GM04503 (cell line): ENCODE data around the gene CDH16.
"Not testable (repeated sequence)": the region's sequence is repeated elsewhere in the genome, so short reads cannot be mapped to it uniquely, and the experiment has no call there.

Experiments used
- DNase-seq: peaks from one replicate; pipeline ENCODE4 v3.0.0-alpha.2; 2012; ENCODE audit warnings: low read depth

CDH16 gene

DNA sequence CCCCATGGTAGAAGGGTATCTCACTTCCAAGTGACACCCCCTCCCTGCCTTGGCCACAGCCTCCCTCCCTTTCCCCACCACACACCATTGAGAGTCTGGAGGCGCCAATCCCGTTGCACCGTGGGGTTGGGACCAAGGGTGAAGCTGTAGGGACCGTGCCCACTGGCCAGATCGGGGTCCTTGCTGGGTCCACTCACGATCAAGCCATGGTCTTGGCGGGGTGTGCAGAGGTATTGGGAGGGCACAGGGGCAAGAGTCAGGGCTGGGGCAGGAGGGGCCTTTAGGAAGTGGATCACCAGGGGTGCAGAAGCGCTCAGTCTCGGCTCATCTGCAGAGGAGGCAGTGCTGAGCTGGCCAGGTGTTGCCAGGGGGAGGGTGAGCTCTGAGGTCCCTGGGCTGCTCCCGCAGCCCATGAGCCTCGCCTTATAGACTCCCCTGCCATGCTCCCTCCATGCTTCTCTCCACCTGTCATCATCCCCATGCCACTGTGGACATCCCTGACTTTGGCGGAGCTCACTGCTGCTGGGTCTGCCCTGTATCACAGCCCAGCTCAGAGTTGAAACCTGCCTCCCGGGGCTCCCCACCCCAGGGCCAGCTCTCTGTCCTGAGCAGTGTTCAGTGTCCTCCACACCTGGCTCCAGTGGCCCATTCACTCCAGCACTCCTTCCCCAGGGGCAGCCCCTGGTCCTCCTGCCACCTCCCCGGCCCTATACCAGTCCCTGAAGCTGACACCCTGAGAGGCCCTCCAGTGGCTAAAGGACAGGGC is 8.3 kb downstream of the CDH16 start:
- no peak for DNase-seq

- no peak for DNase-seq
Observed at GRCh38 chr16:66908762-66909559, 9.7 kb downstream of the CDH16 start.

- DNase-seq = no peak
Observed at GRCh38 chr16:66908116-66908515, 10.6 kb downstream of the CDH16 start.

- DNase-seq = no peak
Observed at GRCh38 chr16:66906916-66907836, 11.5 kb downstream of the CDH16 start.

DNA sequence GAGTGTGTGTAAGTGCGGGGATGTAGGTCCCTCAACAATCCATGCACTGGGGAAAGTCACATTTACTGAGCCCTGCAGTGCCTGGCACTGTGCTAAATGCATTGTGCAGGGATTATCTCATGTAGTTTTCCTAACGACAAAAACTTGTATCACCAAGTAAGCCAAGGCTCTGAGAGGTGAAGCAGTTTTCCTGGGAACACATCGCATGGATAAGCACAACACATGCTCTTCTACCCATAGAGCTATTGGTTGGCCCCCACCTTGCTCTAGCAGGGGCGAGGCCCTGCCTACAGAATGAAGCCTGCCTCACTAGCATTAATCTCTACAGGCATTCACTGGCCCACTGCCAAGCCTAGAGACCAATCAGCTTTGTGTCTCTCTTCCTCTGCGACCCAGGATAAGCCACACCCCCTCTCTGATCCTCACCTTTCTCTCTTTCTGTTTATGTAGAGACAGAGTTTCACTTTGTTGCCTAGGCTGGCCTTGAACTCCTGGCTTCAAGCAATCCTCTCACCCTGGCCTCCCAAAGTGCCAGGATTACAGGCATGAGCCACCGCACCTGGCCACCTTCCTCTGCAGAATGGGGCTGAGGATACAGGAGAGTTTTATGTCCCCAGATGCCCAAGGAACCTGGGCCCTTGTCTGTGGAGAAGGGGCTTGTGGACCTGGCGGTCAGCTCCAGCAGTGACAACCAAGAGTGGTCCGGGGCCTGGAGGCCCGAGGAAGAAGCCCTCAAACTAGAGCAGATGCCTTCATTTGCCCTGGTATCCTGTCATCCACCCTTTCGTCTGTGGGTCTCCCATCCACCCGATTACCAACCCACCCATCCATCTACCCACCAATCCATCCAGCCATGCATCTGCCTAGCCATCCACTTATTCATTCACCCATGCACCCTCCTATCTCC is 12.8 kb downstream of the CDH16 start:
- no peak for DNase-seq

- DNase-seq = no peak
Observed at GRCh38 chr16:66904846-66905632, 13.6 kb downstream of the CDH16 start.

DNA sequence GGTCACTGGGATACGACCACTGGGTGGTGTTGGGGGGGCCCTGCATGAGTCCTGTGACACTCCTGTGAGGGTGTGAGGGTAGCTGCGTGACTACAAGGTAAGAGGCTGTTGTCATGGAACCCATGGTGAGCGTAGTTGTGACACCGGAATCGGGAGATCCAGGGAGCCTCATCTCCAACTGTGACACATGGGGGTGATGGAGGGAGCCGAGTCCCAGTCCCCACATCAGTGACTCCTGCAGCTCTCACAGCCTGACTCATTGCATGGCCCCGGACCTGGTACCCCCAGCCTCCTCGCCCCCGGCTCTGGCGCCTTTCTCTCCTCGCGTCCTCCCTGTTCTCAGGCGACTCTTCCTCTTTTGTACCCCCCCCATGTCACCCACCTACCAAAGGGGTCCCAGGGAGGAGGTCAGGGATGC is 14.2 kb downstream of the CDH16 start:
- DNase-seq = no peak

GRCh38 chr16:66903544-66904427 is 14.9 kb downstream of the CDH16 start:
- DNase-seq = no peak

DNA sequence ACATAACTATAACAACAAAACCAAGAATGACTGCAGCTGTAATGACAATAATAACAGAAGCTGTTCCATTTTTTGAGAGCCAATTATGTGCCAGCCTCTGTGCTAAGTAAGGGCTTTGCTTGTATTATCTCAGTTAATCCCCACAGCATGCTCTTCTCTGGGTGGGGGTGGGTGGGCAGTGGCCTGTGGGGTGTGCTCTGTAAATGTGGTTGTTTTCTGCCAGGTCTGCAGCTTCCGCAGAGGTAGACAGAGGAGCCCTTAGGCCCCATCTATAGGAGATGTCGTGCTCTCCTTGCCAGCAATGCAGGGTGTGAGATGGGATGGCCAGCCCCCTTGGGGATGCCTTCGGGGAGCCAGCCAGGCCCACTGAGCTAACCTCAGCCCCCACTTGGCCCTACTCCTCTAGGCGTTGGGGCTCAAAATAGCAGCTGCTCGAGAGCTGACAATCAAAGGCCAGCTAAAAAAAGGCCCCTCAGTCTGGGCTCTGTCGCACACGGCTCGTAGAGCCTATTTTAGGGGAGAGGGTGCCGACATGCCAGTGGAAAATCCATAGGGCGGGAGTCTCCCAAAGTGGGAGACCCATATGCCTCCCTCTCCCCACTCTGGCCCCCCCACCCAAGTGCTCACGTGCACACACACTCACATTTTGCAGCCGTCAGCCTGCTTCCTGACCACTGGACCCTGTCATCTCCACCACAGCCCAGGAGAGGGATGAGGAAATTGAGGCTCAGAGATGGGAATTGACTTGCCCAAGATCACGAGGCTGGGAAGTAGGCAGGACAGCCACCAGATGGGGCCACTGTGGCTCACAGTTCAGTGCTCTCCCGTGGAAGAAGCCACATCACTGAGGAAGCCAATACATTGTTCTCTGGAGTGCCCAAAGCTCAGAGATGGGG is 15.8 kb downstream of the CDH16 start:
- no peak for DNase-seq

- no peak for DNase-seq
Observed at GRCh38 chr16:66901626-66902025, 17.1 kb downstream of the CDH16 start.

DNA sequence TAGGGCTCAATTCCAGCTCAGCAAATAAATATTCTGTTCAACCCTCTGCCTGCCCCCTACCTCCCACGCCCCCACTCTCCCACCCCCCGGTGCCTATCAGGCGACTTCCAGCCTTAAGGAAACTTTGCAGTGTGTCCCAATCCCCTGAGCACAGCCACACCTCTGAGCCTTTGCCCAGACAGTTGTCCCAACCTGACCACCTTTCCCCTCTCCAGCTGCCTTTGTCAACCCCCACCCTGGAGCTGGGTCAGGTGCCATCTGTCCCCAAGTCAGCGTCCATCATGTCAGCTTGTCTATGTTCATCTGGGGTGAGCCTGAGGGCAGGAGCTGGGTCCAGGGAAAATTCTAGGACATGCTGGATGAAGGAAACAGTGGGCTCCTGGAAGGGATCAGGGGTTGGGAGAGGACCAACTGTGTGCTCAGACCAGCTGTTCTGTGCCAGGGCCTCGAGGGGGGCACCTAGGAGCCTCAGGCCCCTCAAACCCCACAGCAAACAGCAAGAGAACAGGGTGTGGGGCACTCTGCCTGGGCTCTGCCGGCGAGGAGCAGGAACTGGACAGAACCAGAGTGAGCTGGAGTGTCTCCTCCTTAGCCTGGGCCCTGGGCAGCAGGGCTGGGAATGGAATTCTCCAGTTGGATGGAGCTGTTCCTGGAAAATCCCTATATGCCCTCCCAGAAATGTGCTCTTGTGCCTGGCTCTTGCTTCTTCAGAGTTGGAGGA is 17.8 kb downstream of the CDH16 start:
- DNase-seq = no peak

DNA sequence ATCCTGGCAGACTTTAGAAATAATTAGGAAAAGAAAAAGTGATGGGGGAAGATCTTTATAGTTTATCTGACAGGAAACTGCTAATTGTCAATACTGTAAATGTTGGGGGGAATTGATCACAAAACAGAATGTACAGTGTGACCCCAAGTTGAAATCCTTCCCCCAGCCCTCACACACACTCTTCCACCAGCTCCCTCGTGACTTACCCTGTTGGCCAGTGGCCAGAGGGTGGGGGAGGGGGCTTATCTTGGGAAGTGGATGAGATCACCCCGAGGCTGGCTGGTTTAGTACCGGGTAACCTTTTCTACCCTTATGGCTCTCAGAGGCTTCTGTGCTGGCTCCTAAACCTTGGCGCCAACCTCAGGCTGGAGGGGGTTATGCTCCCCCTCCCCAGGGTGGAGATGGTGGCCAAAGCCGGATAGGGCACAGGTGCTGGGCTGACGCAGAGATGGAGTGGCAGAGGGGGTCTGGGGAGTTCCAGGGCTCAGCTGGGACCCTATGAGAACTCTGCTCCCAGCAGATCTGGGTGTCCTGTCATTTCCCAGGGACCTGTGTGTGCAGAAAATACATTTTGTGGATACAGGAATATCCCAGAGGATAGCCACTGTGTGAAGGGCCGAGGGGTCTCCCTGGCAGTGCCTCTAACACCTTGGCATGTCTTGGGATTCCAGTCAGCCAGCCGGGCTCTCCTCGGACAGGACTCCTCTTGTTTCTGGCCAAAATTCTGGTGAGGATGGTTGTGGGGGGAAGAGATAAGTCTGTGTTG is 18.6 kb downstream of the CDH16 start:
- DNase-seq = peak; percentile 21

DNA sequence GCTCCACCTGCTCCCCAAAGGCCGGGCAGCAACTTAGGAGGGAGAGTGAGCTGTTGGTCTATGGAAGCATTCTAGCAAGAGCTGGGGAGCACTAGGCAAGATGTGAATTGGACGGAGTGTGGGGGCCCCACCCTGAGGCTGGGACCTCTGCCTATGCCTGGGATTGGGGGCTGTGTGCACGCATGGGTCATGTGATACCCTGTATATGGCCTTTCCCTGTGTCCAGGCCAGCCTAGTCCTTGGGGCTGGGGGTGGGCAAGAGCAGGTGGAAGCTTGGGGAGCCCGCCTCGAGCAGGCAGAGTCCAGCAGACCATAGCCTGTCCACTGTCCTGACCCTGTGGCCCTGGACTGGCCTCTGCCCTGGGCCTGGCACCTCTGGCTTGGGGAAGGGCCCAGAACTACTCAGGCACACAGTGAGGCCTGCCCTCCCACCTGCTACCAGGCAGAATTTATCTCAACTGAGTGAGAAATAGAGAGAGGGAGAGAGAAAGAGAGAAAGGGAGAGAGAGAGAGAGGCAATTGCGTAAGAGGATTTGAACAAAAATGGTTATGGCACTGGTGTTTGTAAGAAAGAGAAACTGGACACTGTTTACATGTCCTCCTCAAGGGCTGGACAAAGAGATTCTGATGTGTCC is 19.3 kb downstream of the CDH16 start:
- peak; percentile 31 for DNase-seq

GRCh38 chr16:66898933-66899309 is 19.8 kb downstream of the CDH16 start:
- no peak for DNase-seq

- peak; percentile 41 for DNase-seq
Observed at GRCh38 chr16:66898207-66898606, 20.5 kb downstream of the CDH16 start.

DNA sequence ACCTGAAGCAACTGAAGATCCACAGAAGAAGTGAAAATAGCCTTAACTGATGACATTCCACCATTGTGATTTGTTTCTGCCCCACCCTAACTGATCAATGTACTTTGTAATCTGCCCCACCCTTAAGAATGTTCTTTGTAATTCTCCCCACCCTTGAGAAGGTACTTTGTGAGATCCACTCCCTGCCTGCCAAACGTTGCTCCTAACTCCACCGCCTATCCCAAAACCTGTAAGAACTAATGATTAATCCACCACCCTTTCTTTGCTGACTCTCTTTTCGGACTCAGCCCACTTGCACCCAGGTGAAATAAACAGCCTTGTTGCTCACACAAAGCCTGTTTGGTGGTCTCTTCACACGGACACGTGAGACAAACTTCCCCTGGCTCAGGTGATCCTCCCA is 22.0 kb downstream of the CDH16 start:
- DNase-seq = not testable (repeated sequence)
